ENCODE measurements around the gene GREB1.

GREB1 gene

DNA sequence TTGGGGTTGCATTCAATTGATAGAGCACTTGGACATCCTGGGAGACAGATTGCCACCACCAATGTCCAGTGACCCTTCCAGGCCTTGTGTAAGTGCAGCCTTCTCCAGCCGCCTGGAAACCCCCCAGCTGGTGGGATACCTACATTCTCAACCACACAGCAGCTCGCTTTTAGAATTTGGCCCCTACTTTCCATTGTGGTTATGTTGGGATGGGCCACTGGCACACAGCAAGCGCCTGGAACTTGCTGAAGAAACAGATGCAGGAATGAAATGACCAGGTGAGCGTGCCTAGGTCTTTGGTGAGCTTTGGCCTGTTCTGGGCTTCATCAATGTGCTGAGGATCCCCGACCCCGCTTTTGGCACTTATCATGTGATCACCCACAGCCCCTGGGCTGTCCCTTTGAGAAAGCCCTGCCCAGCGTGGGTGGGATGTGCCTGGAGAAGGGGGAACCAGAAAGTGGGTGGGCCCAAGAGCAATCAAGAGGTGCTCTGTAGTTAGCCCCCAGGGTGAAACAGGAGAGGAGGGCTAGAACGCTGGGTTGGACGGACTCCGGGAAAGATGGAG, 152.1 kb downstream of the GREB1 start:
- no peak overlapping the region for H3K4me3 ChIP-seq (ENCODE audit: low read depth in 1 of 2, low read length in 1 of 2)
- H3K36me3 ChIP-seq, result no peaks in the 10 kb centered on the region
- no peak overlapping the region for H3K27ac ChIP-seq
- H3K9me3 ChIP-seq, result no peaks in the 10 kb centered on the region
- H3K27me3 ChIP-seq, result peaks cover 41% of the 10 kb centered on the region
- TF ChIP-seq, protein P1, sequence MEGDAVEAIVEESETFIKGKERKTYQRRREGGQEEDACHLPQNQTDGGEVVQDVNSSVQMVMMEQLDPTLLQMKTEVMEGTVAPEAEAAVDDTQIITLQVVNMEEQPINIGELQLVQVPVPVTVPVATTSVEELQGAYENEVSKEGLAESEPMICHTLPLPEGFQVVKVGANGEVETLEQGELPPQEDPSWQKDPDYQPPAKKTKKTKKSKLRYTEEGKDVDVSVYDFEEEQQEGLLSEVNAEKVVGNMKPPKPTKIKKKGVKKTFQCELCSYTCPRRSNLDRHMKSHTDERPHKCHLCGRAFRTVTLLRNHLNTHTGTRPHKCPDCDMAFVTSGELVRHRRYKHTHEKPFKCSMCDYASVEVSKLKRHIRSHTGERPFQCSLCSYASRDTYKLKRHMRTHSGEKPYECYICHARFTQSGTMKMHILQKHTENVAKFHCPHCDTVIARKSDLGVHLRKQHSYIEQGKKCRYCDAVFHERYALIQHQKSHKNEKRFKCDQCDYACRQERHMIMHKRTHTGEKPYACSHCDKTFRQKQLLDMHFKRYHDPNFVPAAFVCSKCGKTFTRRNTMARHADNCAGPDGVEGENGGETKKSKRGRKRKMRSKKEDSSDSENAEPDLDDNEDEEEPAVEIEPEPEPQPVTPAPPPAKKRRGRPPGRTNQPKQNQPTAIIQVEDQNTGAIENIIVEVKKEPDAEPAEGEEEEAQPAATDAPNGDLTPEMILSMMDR (IDR thresholded peaks at IDR 0.05), result no peak
- peaks cover 16 to 17% of the 10 kb centered on the region in 2 experiments for H3K4me1 ChIP-seq (ENCODE audit: control insufficient read depth in 1 of 2, insufficient read depth in 1 of 2, low read depth in 1 of 2, low read length in 1 of 2)

DNA sequence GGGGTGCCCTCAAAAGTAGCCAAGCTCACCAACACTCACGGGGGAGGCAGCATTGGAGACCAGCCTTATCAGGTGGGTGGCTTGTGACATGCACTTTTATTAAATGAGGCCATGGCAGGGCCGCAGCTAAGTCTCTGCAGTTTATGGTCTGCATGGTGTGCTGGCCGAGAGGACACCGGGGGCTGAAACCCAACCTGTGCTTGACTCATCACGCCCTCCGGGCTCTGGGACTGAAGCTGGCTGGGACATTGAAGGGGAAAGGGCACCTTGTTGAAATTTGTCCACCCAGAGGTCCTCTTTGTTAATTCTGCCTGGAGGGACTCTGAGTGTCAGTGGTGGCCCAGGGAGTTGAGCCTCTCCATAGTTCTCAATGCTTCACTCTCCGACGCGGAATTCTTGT, 153.9 kb downstream of the GREB1 start:
- Histone ChIP-seq H3K9me3 (no peaks in the 10 kb centered on the region), H3K4me1 (ENCODE audit: control insufficient read depth in 1 of 2, insufficient read depth in 1 of 2, low read depth in 1 of 2, low read length in 1 of 2) (peaks cover 29 to 30% of the 10 kb centered on the region in 2 experiments), H3K27me3 (peaks cover 33% of the 10 kb centered on the region), H3K27ac (no peak overlapping the region), H3K4me3 (ENCODE audit: low read depth in 1 of 2, low read length in 1 of 2) (no peak overlapping the region), H3K36me3 (no peaks in the 10 kb centered on the region)
- TF ChIP-seq, protein P1 (IDR thresholded peaks at IDR 0.05), result no peak

DNA sequence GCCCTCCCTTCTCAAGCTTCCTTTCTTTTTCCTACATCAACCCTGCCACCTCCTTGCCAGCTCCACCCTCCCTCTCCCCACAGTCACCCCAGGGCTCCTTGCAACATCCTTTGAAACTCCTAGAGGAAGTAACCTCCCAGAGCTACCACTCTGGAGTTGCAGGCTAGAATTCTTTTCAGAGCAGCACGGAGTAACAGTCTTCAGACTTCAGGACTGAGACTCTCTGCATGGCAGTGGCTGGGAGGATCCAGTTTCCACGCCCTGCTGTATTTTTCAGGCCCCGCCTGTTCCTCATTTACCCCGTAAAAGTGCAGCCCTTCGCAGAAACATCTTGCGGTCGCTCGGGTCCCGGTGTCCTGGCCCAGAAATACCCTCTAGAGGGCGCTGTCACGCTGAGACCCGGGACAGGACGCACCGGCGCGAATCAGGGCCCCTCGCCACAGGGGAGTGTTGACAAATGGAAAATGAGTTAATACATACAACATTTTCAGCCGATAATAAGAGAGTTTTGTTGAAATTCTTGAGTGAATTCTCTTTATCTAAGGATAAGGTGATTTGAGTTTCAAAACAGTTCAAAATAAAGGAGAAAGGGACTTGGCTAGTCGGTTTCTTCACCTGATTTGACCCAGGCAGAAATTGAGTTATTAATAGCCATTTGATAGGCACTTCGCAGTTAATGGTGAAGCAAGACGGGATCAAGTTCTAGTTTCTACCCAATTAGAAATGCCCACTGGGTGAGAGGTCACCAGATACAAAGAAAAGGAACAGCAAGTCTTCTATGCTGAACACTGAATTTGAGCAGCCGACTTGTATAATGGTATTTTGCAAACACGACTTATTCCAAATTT, 154.6 kb downstream of the GREB1 start:
- H3K4me3 ChIP-seq (ENCODE audit: low read depth in 1 of 2, low read length in 1 of 2), result peak overlapping the region in 1 of 2 experiments; percentile 23

GRCh38 chr2:11691076-11691660, 157.3 kb downstream of the GREB1 start:
- Histone ChIP-seq H3K27ac (peak overlapping the region; percentile 55), H3K4me1 (ENCODE audit: control insufficient read depth in 1 of 2, insufficient read depth in 1 of 2, low read depth in 1 of 2, low read length in 1 of 2) (peaks cover 29 to 30% of the 10 kb centered on the region in 2 experiments), H3K9me3 (no peaks in the 10 kb centered on the region), H3K4me3 (ENCODE audit: low read depth in 1 of 2, low read length in 1 of 2) (no peak overlapping the region), H3K36me3 (no peaks in the 10 kb centered on the region), H3K27me3 (peaks cover 3% of the 10 kb centered on the region)
- TF ChIP-seq, protein P1 (IDR thresholded peaks at IDR 0.05), result no peak

More for the DNA sequence above, 154.6 kb downstream of the GREB1 start:
- Histone ChIP-seq H3K36me3 (no peaks in the 10 kb centered on the region), H3K4me1 (ENCODE audit: control insufficient read depth in 1 of 2, insufficient read depth in 1 of 2, low read depth in 1 of 2, low read length in 1 of 2) (peaks cover 29 to 30% of the 10 kb centered on the region in 2 experiments), H3K27me3 (peaks cover 26% of the 10 kb centered on the region), H3K9me3 (no peaks in the 10 kb centered on the region), H3K27ac (no peak overlapping the region)
- TF ChIP-seq, protein P1 (IDR thresholded peaks at IDR 0.05), result peak; percentile 62
